ENCODE results near the gene CEP170B.
"Not testable (repeated sequence)": the region's sequence is repeated elsewhere in the genome, so short reads cannot be mapped to it uniquely, and the experiment has no call there.

CEP170B gene

GRCh38 chr14:104865081-104865630 lies at the start of gene CEP170B:
TSS of gene CEP170B (plus strand) at chr14:104865268. CDS start at chr14:104868451, 3,183 bp downstream.
- DNase-seq (ENCODE audit: low read depth), result peak; percentile 18

GRCh38 chr14:104816616-104816884 lies 48.5 kb upstream of the CEP170B start:
- no peak for DNase-seq (ENCODE audit: low read depth)

- DNase-seq (ENCODE audit: low read depth), result no peak
Observed at GRCh38 chr14:104817930-104818713, 46.9 kb upstream of the CEP170B start.

DNA sequence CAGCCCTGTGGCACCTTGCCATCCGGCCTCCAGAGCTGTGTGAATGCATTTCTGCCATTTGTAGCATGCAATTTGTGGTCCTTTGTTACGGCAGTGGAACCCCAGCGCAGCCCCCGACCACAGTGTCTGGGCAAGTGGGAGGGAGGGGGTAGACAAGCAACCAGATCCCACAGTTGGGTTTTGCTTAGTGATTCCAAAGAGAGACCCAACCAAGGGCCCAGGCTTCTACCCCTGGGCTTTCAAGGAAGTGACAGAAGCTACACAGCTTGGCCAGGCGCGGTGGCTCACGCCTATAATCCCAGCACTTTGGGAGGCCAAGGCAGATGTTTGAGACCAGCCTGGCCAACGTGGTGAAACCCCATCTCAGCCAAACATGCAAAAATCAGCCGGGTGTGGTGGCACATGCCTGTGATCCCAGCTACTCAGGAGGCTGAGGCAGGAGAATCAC lies 46.3 kb upstream of the CEP170B start:
- no peak for DNase-seq (ENCODE audit: low read depth)

- DNase-seq (ENCODE audit: low read depth), result no peak
Observed at GRCh38 chr14:104819361-104819781, 45.7 kb upstream of the CEP170B start.

DNA sequence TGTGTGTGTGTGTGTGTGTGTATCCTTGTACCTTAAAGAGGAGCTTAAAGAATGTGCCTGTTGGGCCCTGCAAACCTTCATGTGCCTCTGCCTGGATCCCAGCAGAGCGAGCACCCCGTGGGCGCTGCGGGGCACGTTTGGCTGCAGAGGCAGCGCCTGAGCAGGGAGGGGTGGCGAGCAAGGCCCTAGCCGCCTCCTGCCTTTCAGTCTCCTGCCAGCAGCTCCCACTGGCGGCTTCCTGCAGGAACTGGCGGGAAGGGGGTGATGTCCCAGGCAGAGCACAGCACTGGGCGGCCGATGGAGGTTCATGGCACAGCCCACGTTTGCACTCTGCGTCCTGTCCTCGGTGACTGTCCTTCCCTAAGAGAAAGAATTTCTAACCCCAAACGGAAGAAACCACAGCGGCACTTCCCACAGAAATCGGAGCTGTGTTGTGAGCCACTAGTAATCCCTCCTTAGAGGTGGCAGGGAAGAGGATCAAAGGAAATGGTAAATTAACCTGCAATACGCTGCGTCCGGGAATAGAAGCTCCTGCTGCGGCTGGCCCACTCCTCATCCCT lies 44.3 kb upstream of the CEP170B start:
- no peak for DNase-seq (ENCODE audit: low read depth)

- no peak for DNase-seq (ENCODE audit: low read depth)
Observed at GRCh38 chr14:104821229-104821945, 43.7 kb upstream of the CEP170B start.

GRCh38 chr14:104821971-104822608 lies 43.0 kb upstream of the CEP170B start:
- no peak for DNase-seq (ENCODE audit: low read depth)

GRCh38 chr14:104822821-104823615 lies 42.0 kb upstream of the CEP170B start:
- no peak for DNase-seq (ENCODE audit: low read depth)

- no peak for DNase-seq (ENCODE audit: low read depth)
Observed at GRCh38 chr14:104824353-104824997, 40.6 kb upstream of the CEP170B start.

DNA sequence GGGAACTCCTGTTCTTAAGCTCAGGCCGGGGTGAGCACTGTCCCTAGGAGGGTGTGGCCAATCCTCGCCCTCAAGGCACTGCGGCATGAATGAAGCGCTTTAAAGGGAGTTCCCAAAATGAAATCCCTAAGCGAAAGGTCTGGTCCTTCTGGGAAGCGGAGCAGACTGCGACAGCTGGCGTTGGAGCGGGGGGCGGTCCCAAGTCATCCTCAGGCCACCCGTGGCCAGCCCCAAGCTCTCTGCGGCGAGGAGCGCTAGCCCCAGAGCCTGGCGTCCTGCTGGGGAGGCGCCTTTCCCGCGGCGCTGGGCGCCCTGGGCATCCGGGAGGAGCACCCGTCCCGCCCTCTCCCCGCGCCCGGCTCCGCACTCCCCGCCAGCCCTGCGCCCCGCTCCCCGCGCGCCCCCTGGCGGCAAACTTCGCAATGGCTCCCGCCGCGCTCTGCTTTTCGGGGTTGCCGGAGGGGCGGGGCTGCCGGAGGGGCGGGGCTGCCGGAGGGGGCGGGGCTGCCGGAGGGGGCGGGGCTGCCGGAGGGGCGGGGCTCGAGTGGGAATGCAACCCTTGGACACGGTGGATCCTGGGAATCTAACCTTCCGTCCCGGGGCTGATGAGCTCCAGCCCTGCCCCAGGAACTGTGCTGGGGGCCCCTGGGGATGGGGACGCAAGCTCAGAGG lies 38.7 kb upstream of the CEP170B start:
- peak; percentile 81 for DNase-seq (ENCODE audit: low read depth)

GRCh38 chr14:104826861-104827176 lies 38.2 kb upstream of the CEP170B start:
- no peak for DNase-seq (ENCODE audit: low read depth)

- DNase-seq (ENCODE audit: low read depth), result peak; percentile 35
Observed at GRCh38 chr14:104827177-104828055, 37.7 kb upstream of the CEP170B start.

GRCh38 chr14:104830781-104831180 lies 34.3 kb upstream of the CEP170B start:
- no peak for DNase-seq (ENCODE audit: low read depth)

DNA sequence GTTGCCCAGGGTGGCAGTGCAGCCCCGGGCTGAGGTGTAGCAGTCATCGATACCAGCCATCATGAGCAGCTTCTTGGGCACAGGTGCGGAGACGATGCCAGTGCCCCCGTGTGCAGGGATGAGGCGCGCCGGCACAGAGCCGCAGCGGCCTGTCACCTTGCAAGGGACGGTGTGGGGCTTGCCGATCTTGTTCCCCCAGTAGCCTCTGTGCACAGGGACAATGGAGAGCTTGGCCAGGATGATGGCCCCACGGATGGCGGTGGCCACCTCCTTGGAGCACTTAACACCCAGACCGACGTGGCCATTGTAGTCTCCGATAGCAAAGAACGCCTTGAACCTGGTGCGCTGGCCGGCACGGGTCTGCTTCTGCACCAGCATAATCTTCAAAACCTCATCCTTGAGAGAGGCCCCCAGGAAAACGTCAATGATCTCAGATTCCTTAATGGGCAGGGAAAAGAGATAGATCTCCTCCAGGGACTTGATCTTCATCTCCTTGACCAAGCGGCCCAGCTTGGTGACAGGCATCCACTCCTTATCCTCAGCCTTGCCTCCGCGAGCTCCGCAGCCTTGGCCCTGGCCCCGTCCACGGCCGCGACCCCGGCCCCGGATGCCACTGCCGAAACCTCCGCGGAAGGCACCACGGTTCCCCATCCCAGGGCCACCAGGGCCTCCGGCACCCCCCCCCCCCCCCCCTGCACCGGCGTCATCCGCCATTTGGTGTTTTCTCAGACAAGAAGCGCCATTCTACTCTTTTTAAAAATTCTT lies 28.7 kb upstream of the CEP170B start:
- DNase-seq (ENCODE audit: low read depth), result not testable (repeated sequence)

- no peak for DNase-seq (ENCODE audit: low read depth)
Observed at GRCh38 chr14:104841730-104842129, 23.3 kb upstream of the CEP170B start.

GRCh38 chr14:104843006-104843405 lies 22.1 kb upstream of the CEP170B start:
- no peak for DNase-seq (ENCODE audit: low read depth)

- DNase-seq (ENCODE audit: low read depth), result no peak
Observed at GRCh38 chr14:104843442-104844305, 21.4 kb upstream of the CEP170B start.

All from T-helper 22 cell (primary cell).